Lung (tissue), 12 donors: Measurements from ENCODE around the gene ARSB. TPM values are rescaled to one million over a fixed set of nuclear protein-coding genes. Genes with fewer than 3 reads are reported as not detected.

ENCODE experiments used
- ATAC-seq: fragments of 200-7000 bp; cut with Tn5 transposase; one replicate; pipeline ENCODE4 v1.9.1; 2020; ENCODE audit warnings: moderate number of reproducible peaks; ENCODE audit not compliant: insufficient read depth, low FRiP score
- DNase-seq, 3 donors: peaks; one replicate each; pipeline ENCODE4 v3.0.0-alpha.2; 2013 to 2017
- H3K27ac ChIP-seq, 2 donors: one replicate each; pipeline ENCODE4 v1.5.1; 2013; ENCODE audit warnings: mild to moderate bottlenecking in 2 of 2, moderate library complexity in 2 of 2, control low read depth in 1 of 2, inconsistent platforms in 1 of 2, low read depth in 1 of 2, low read length in 1 of 2
- H3K27me3 ChIP-seq, 3 donors: one replicate each; pipeline ENCODE4 v1.5.1; 2013; ENCODE audit warnings: low read length in 2 of 3; ENCODE audit not compliant: control insufficient read depth in 3 of 3, insufficient read depth in 3 of 3
- H3K36me3 ChIP-seq, 4 donors: one replicate each; pipeline ENCODE4 v1.5.1; 2013; ENCODE audit warnings: low read length in 4 of 4, mild to moderate bottlenecking in 1 of 4, moderate library complexity in 1 of 4; ENCODE audit not compliant: control insufficient read depth in 4 of 4, insufficient read depth in 4 of 4
- H3K4me1 ChIP-seq, 5 donors: one replicate each; pipeline ENCODE4 v1.5.1; 2013; ENCODE audit warnings: low read length in 5 of 5, mild to moderate bottlenecking in 2 of 5, moderate library complexity in 1 of 5; ENCODE audit not compliant: control insufficient read depth in 5 of 5, insufficient read depth in 5 of 5
- H3K4me3 ChIP-seq: one replicate; pipeline ENCODE4 v1.5.1; 2013; ENCODE audit warnings: mild to moderate bottlenecking, control low read depth, moderate library complexity
- H3K9ac ChIP-seq, 2 donors: one replicate each; pipeline ENCODE4 v1.5.1; 2013; ENCODE audit warnings: low read length in 2 of 2, control low read depth in 1 of 2; ENCODE audit not compliant: insufficient read depth in 1 of 2
- H3K9me3 ChIP-seq, 4 donors: one replicate each; pipeline ENCODE4 v1.5.1; 2013; ENCODE audit warnings: low read length in 3 of 4, mild to moderate bottlenecking in 1 of 4, moderate library complexity in 1 of 4; ENCODE audit not compliant: control insufficient read depth in 4 of 4, insufficient read depth in 3 of 4
- WGBS, 2 donors: extraction: QIAGEN DNeasy Blood & Tissue Kit; methylation state at CpG; one replicate each; pipeline ENCODE4 v1.1.7; 2013; 5-methylcytosine and 5-hydroxymethylcytosine counted together
- polyA plus RNA-seq, 2 donors: library from polyadenylated mRNA; stranded (reverse); fragments of 200-250 nt; gene quantifications; one replicate each; pipeline ENCODE4 v1.2.1, GENCODE V29; 2013
- total RNA-seq, 2 donors: library from RNA; depleted of rRNA in 1 of 2; stranded (reverse); fragments of >200 nt in 1 of 2; gene quantifications; one replicate each; pipeline ENCODE4 v1.2.1, GENCODE V29; 2014 to 2021
- TF ChIP-seq, protein P1 (sequence below): IDR thresholded peaks from 2 replicates; pipeline ENCODE4 v1.5.1; 2012; ENCODE audit warnings: mild to moderate bottlenecking; ENCODE audit errors: control extremely low read depth, extremely low read depth
- donor health status: control.
- donor health status: control.
- donor health status: Bipolar disorder and iron deficiency.
- donor health status: healthy.
- donor health status: DM: yes; HTN: yes; CAD: no.

ARSB gene
- total and polyA plus RNA-seq, 4 donors, result 3.2 to 17.3 (median 11.1) TPM

DNA sequence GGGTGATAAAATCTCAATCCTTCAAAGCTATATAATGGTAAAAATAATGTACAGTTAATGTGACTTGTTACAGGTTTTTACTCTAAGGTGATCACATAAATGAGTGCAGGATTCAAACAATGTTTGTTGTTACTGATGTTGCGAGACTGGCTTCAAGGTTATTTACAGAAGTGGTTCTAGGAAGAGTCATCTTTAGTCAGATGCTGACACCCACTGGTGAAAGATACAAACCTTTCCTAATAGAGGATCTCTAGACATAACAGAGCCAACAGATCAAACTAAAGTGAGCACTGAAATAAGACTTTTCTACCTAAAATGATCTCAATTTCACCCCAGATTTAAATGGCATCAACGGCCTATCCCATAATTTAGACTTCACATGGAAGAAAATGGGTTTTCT, 20.2 kb downstream of the ARSB start:
- H3K9ac ChIP-seq, result no peak overlapping the region
- no peaks in the 10 kb centered on the region for H3K9me3 ChIP-seq
- H3K27me3 ChIP-seq, result no peaks in the 10 kb centered on the region
- no peak for ATAC-seq
- DNase-seq, result peak in 2 of 3 donors; percentile 84 to 87
- no peaks in the 10 kb centered on the region for H3K4me1 ChIP-seq
- H3K4me3 ChIP-seq, result no peak overlapping the region
- no peak overlapping the region for H3K27ac ChIP-seq
- WGBS, 2 donors, result 67 to 70% methylated on average over 2 of the region's 2 CpGs
- TF ChIP-seq, protein P1, sequence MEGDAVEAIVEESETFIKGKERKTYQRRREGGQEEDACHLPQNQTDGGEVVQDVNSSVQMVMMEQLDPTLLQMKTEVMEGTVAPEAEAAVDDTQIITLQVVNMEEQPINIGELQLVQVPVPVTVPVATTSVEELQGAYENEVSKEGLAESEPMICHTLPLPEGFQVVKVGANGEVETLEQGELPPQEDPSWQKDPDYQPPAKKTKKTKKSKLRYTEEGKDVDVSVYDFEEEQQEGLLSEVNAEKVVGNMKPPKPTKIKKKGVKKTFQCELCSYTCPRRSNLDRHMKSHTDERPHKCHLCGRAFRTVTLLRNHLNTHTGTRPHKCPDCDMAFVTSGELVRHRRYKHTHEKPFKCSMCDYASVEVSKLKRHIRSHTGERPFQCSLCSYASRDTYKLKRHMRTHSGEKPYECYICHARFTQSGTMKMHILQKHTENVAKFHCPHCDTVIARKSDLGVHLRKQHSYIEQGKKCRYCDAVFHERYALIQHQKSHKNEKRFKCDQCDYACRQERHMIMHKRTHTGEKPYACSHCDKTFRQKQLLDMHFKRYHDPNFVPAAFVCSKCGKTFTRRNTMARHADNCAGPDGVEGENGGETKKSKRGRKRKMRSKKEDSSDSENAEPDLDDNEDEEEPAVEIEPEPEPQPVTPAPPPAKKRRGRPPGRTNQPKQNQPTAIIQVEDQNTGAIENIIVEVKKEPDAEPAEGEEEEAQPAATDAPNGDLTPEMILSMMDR, result peak; percentile 23
- H3K36me3 ChIP-seq, result peaks cover 0 to 6% (median 1%) of the 10 kb centered on the region in 4 donors

DNA sequence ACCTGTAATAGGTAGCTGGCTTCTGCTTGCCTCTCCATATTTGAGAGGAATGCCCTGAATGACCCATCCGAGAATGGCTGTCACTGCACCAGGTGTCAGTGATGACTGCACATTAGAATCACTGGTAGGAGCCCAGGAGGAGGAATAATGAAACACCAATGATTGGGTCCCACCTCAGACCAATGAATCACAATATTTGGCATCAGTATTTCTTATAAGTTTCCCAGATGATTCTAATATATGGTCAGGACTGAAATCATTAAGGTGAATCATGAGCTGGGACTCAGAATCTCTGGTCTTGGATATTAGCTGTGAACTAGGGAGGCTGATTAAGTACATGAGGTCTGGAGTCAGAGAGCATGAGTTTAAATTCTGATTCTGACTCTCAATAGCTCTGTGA, 23.4 kb downstream of the ARSB start:
- H3K9me3 ChIP-seq, result no peaks in the 10 kb centered on the region
- H3K36me3 ChIP-seq, result peaks cover 0 to 6% (median 1%) of the 10 kb centered on the region in 4 donors
- WGBS, 2 donors, result 93 to 96% methylated on average over 1 of the region's 1 CpG
- ATAC-seq, result no peak
- no peaks in the 10 kb centered on the region for H3K4me1 ChIP-seq
- H3K27ac ChIP-seq, result no peak overlapping the region
- H3K4me3 ChIP-seq, result no peak overlapping the region
- no peak for DNase-seq
- TF ChIP-seq, protein P1, result no peak
- no peak overlapping the region for H3K9ac ChIP-seq
- no peaks in the 10 kb centered on the region for H3K27me3 ChIP-seq

DNA sequence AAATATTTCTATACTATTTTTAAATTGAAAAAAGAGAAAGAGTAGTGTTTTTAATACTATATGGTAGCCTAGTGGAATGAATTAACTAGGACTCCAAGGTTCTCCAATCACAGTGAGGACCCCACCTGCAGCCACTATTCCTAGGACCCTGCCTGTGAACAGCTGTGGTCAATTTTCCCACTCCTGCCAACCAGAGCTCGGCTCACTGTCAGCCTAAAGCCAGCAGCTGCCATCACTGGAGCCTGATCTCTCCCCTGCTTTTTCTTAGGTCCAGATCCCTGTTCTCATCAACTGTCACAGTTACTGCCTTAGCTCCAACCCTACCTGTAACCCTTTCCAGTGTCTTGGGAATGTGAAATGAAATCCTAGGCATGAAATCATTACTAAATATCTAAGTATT, 25.3 kb downstream of the ARSB start:
- Histone ChIP-seq H3K36me3 (peaks cover 0 to 6% (median 1%) of the 10 kb centered on the region in 4 donors), H3K4me1 (no peaks in the 10 kb centered on the region), H3K27me3 (no peaks in the 10 kb centered on the region), H3K9ac (no peak overlapping the region), H3K4me3 (no peak overlapping the region), H3K9me3 (no peaks in the 10 kb centered on the region), H3K27ac (no peak overlapping the region)
- 87 to 91% methylated on average over 1 of the region's 1 CpG for WGBS, 2 donors
- DNase-seq, result no peak
- ATAC-seq, result no peak
- TF ChIP-seq, protein P1, result no peak
